ENCODE results near the gene CST7.

The CST7 gene

DNA sequence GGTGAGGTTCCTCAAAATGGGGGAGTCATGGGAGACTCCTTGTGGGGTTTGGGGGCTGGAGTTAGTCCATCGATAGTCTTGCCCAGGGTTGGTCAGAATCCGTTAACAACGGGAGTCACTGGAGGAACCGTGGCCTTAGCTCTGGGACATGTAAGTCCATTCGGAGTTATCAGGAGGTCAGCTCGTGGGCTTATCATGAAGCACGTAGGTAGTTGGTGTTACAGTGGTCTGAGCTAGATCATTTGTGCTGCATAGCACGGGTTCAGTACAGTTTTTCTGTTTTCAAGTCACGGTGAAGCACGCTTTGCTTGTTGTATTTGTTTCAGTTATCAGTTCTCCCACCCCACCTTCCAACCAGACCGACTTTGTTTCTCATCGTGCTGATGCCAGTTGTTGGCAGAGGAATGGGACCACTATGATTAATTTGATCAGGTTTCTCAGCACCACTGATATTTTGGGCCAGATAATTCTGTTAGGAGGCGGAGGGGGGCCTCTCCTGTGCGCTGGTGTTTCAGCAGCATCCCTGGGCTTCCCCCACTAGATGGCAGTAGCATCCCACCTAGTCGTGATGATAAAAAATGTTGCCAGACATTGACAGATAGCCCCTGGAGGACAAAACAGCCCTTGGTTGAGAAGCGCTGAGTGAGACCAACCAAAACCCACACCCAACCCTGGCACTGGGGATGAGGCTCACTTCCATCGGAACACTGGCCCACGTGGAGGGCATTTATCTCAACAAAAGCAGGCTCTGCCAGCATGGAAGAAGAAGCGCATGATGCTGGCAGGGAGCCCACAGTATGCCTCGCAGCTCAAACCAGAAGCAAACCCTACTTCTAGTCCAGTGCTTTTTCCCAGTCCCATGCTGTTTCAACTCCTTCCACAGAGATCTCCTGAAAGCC lies 45.6 kb downstream of the CST7 start:
- H3K27me3 ChIP-seq (ENCODE audit: insufficient read depth, low read depth) = no peaks in the 10 kb centered on the region
- no peak overlapping the region; the same call in 1 of the 2 replicates for H2AFZ ChIP-seq (ENCODE audit: low read depth)
- H3K4me2 ChIP-seq = no peak overlapping the region
- TF ChIP-seq, protein P1, sequence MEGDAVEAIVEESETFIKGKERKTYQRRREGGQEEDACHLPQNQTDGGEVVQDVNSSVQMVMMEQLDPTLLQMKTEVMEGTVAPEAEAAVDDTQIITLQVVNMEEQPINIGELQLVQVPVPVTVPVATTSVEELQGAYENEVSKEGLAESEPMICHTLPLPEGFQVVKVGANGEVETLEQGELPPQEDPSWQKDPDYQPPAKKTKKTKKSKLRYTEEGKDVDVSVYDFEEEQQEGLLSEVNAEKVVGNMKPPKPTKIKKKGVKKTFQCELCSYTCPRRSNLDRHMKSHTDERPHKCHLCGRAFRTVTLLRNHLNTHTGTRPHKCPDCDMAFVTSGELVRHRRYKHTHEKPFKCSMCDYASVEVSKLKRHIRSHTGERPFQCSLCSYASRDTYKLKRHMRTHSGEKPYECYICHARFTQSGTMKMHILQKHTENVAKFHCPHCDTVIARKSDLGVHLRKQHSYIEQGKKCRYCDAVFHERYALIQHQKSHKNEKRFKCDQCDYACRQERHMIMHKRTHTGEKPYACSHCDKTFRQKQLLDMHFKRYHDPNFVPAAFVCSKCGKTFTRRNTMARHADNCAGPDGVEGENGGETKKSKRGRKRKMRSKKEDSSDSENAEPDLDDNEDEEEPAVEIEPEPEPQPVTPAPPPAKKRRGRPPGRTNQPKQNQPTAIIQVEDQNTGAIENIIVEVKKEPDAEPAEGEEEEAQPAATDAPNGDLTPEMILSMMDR (conservative IDR thresholded peaks at IDR 0.05; ENCODE audit: low read depth, low read length) = peak; percentile 74
- no peaks in the 10 kb centered on the region; the same call in 1 of the 2 replicates for H3K79me2 ChIP-seq (ENCODE audit: insufficient read depth, low read depth)
- H3K27ac ChIP-seq = no peak overlapping the region
- H3K9ac ChIP-seq = no peak overlapping the region
- H4K20me1 ChIP-seq (ENCODE audit: insufficient read depth) = no peaks in the 10 kb centered on the region
- H3K4me1 ChIP-seq (ENCODE audit: low read depth, poor library complexity, severe bottlenecking) = peaks cover 25% of the 10 kb centered on the region
- no peak overlapping the region for H3K4me3 ChIP-seq (IDR thresholded peaks at IDR 0.05; ENCODE audit: insufficient read depth, low read depth, low read length)
- no peaks in the 10 kb centered on the region for H3K36me3 ChIP-seq (ENCODE audit: insufficient read depth)

DNA sequence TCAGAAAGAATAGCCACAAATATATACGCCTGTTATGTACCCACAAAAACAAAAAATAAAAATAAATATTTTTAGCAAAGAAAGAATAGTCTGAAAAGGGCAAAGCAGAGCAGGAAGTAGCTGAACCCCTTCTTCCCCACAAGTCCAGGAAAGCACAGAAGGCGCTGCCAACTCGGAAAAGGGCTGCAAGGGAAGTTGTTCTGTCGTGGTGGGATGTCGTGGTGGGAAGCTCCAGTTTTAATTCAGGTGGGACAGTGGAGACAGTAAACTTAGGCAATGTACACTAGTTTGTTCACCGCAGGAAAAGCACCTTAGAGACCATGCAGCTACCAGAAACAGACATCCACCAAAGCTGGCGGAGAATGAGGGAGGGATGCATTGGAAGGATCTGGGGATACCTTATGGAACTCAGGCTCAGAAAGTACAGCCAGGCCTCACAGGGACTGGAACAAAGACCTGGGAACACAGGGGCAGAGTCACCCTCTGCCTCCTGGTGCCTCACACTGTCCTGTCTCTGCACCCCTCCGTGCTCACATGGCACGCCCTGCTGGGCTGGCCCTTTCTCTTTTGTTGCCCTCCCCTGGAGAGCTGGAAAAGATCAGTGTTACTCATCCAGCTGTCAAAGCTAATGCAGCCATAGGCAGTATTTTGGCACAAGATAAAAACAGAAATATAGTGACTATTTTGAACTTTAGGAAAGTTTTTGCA lies 46.8 kb downstream of the CST7 start:
- Histone ChIP-seq H4K20me1 (ENCODE audit: insufficient read depth) (no peaks in the 10 kb centered on the region), H3K9ac (no peak overlapping the region), H3K27me3 (ENCODE audit: insufficient read depth, low read depth) (no peaks in the 10 kb centered on the region), H3K4me1 (ENCODE audit: low read depth, poor library complexity, severe bottlenecking) (peaks cover 20% of the 10 kb centered on the region), H3K4me2 (no peak overlapping the region), H3K36me3 (ENCODE audit: insufficient read depth) (no peaks in the 10 kb centered on the region), H3K27ac (no peak overlapping the region), H3K79me2 (ENCODE audit: insufficient read depth, low read depth) (no peaks in the 10 kb centered on the region; the same call in 1 of the 2 replicates), H3K4me3 (IDR thresholded peaks at IDR 0.05; ENCODE audit: insufficient read depth, low read depth, low read length) (no peak overlapping the region), H2AFZ (ENCODE audit: low read depth) (no peak overlapping the region)
- TF ChIP-seq, protein P1 (conservative IDR thresholded peaks at IDR 0.05; ENCODE audit: low read depth, low read length) = no peak

DNA sequence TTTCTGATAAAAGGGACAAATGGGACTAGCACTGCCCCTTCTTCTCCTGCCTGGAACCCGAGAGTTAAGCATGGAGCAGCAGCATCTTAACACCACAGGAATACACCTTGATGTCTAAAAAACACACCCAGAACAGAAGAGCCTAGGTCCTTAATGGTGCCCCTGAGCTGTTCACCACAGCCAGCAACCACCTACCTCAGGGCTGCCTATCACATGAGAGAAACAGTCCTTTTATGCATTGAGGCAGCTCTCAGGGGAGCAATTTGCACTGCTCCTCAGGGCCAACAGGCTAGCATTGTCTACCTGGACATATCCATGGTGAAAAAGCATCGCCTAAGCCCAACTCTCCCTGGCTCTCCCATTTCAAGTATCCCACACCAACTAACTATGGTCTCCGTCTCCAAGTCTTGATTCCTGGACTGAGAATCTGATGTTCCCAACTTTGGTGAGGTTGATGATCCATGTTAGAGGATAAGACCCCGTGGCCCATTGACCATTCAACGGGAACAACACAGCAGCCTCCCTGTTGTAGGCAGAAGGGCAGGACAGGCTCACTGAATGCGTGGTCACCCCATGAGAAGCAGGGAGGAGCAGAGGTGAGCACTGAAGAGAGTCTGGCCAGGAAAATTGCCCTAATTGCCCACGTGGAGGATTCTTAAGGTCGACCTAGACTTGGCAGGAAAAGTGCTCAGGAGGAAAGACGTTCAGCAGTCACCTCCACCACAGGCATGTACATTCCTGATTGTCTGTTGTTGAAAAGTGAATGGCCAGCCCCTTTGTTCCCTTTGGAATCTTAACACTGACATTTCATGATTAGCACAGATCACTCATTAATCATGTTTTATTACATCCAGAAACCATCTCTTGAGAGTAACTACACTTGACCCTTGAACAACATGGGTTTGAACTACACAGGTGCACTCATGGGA lies 47.6 kb downstream of the CST7 start:
- H3K4me2 ChIP-seq = no peak overlapping the region
- no peak overlapping the region for H3K9ac ChIP-seq
- no peak overlapping the region for H3K27ac ChIP-seq
- H3K36me3 ChIP-seq (ENCODE audit: insufficient read depth) = no peaks in the 10 kb centered on the region
- H2AFZ ChIP-seq (ENCODE audit: low read depth) = no peak overlapping the region
- H3K4me3 ChIP-seq (IDR thresholded peaks at IDR 0.05; ENCODE audit: insufficient read depth, low read depth, low read length) = no peak overlapping the region
- TF ChIP-seq, protein P1 (conservative IDR thresholded peaks at IDR 0.05; ENCODE audit: low read depth, low read length) = no peak
- H3K4me1 ChIP-seq (ENCODE audit: low read depth, poor library complexity, severe bottlenecking) = peaks cover 12% of the 10 kb centered on the region
- H3K79me2 ChIP-seq (ENCODE audit: insufficient read depth, low read depth) = no peaks in the 10 kb centered on the region; the same call in 1 of the 2 replicates
- H4K20me1 ChIP-seq (ENCODE audit: insufficient read depth) = no peaks in the 10 kb centered on the region
- H3K27me3 ChIP-seq (ENCODE audit: insufficient read depth, low read depth) = no peaks in the 10 kb centered on the region

GRCh38 chr20:24998121-24998520 lies 49.1 kb downstream of the CST7 start:
- H3K27me3 ChIP-seq (ENCODE audit: insufficient read depth, low read depth) = no peaks in the 10 kb centered on the region
- TF ChIP-seq, protein P1 (conservative IDR thresholded peaks at IDR 0.05; ENCODE audit: low read depth, low read length) = no peak

More at GRCh38 chr20:24998121-24998520, 49.1 kb downstream of the CST7 start:
- Histone ChIP-seq H2AFZ (ENCODE audit: low read depth) (no peak overlapping the region), H3K9ac (no peak overlapping the region), H3K4me1 (ENCODE audit: low read depth, poor library complexity, severe bottlenecking) (peaks cover 12% of the 10 kb centered on the region), H3K4me3 (IDR thresholded peaks at IDR 0.05; ENCODE audit: insufficient read depth, low read depth, low read length) (no peak overlapping the region), H3K27ac (no peak overlapping the region), H4K20me1 (ENCODE audit: insufficient read depth) (no peaks in the 10 kb centered on the region), H3K4me2 (no peak overlapping the region), H3K79me2 (ENCODE audit: insufficient read depth, low read depth) (no peaks in the 10 kb centered on the region), H3K36me3 (ENCODE audit: insufficient read depth) (no peaks in the 10 kb centered on the region)
